Measurements from ENCODE around the gene CA5A. TPM values are rescaled to one million over a fixed set of nuclear protein-coding genes. Genes with fewer than 3 reads are reported as not detected.
"Not testable (repeated sequence)": the region's sequence is repeated elsewhere in the genome, so short reads cannot be mapped to it uniquely, and the experiment has no call there.

Gene CA5A
- total and polyA plus RNA-seq, 5 donors = not detected

GRCh38 chr16:87860553-87861299 is 75.6 kb downstream of the CA5A start:
- ATAC-seq (peak; percentile 55 to 57), DNase-seq (peak in 1 of 3 donors; percentile 75)
- H3K9me3 ChIP-seq (ENCODE audit: control insufficient read depth, low read length) = no peaks in the 10 kb centered on the region
- 64% methylated on average over 26 of the region's 26 CpGs for WGBS
- intact Hi-C loops (cut with DNase I) = no loop called here
- no peaks in the 10 kb centered on the region for H3K27me3 ChIP-seq (ENCODE audit: control insufficient read depth, insufficient read depth)
- H3K4me3 ChIP-seq (ENCODE audit: low read length) = no peak overlapping the region
- H3K27ac ChIP-seq (ENCODE audit: low read length) = peak overlapping the region; percentile 31
- peaks cover 3% of the 10 kb centered on the region for H3K4me1 ChIP-seq (ENCODE audit: control insufficient read depth, insufficient read depth, low read length)

DNA sequence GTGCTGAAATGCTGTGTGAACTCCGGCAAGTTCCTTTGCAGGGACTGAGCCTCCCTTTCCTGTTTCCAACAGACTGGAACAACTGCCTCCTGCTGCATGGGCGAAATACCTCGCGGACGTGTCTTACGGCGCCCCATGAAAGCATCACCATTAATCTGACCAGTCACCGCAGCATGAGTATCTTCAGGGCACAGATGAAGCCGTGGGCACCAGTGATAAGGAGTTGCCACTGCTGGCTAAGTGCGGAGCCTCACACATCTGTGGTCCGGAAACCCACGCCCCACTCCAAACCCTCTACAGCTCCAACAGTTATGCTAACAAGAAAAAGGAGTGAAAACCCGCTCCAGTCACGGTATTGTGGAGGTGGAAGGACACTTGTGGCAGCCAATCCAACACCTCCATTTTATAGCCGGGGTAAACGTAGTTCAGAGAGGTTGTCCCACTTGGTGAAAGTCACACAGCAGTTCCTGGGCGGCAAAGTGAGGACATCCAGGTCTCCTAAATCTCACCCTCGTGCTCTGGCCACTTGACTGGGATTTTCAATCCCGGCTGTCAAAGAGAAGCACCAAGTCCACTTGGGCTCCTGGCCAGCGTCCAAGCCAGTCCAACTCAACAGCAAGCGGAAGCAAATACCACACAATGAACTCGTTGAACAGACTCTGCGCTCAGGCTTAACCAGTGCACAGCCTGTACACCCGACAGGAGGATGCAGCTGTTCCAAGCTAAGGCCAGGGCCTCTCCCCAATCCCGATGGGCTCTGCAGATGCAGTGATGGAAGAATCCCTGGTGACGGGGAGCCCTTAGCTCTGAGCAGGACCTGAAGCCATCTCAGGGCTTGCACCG is 78.0 kb downstream of the CA5A start:
- H3K9me3 ChIP-seq (ENCODE audit: control insufficient read depth, low read length); intact Hi-C loops (cut with DNase I); H3K4me3 ChIP-seq (ENCODE audit: low read length); H3K4me1 ChIP-seq (ENCODE audit: control insufficient read depth, insufficient read depth, low read length); ATAC-seq; H3K27me3 ChIP-seq (ENCODE audit: control insufficient read depth, insufficient read depth): not testable (repeated sequence)
- peak overlapping the region; percentile 92 for H3K27ac ChIP-seq (ENCODE audit: low read length)
- WGBS = 52% methylated on average over 27 of the region's 27 CpGs
- peak; percentile 65 to 88 (median 84) for DNase-seq

GRCh38 chr16:87856791-87857228 is 79.5 kb downstream of the CA5A start:
- Histone ChIP-seq H3K4me1 (ENCODE audit: control insufficient read depth, insufficient read depth, low read length) (peaks cover 2% of the 10 kb centered on the region), H3K9me3 (ENCODE audit: control insufficient read depth, low read length) (no peaks in the 10 kb centered on the region), H3K27me3 (ENCODE audit: control insufficient read depth, insufficient read depth) (no peaks in the 10 kb centered on the region), H3K27ac (ENCODE audit: low read length) (peak overlapping the region; percentile 22), H3K4me3 (ENCODE audit: low read length) (no peak overlapping the region)
- WGBS = 75% methylated on average over 15 of the region's 15 CpGs
- no peak for ATAC-seq
- intact Hi-C loops (cut with DNase I) = no loop called here
- DNase-seq = peak in 2 of 3 donors; percentile 28 to 53

DNA sequence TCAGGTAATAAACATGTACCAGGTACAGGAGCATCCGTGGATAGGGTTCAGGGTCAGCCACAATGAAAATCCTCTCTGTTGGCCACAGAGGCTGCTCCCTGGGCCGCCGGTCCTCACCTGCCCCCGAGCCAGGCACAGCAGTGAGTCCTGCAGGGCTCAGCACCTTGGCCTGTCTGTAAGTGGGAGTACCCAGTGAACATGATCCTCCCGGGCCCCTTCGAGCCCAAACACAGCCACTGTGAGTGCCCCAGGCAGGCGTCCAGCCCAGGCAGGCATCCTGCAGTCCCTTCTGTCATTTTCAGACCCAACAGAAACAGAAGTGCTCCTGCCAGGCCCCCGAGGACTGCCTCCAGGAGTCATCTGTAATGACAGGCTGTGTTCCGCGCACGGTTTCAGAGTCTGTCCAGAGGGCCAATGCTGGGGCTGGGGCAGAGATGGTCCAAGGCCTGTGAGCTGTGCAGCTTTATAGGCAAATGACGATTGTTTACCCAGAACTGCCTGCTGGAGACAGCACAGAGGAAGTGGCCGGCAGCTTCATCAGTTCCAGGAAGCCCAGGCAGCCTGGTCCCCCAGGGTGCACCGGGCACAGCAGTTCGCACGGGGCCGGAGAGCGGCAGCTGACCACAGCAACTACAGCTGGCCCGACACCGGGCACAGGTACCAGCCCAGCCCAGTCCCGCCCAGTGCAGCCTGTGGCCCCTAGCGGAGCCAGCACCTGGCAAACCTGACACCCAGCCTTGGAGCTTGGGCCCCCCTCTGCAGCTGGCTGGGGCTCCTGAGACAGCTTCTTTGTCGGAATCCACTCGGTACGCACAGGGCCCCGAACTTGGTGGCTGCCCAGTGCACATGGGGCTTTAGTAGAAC is 80.2 kb downstream of the CA5A start:
- H3K27me3 ChIP-seq (ENCODE audit: control insufficient read depth, insufficient read depth) = no peaks in the 10 kb centered on the region
- WGBS = 51% methylated on average over 26 of the region's 26 CpGs
- peaks cover 2% of the 10 kb centered on the region for H3K4me1 ChIP-seq (ENCODE audit: control insufficient read depth, insufficient read depth, low read length)
- intact Hi-C loops (cut with DNase I) = no loop called here
- peak; percentile 67 to 85 (median 81) for DNase-seq
- peak in 1 of 2 donors; percentile 5 for ATAC-seq
- H3K9me3 ChIP-seq (ENCODE audit: control insufficient read depth, low read length) = no peaks in the 10 kb centered on the region
- no peak overlapping the region for H3K4me3 ChIP-seq (ENCODE audit: low read length)
- peak overlapping the region; percentile 69 for H3K27ac ChIP-seq (ENCODE audit: low read length)

GRCh38 chr16:87854907-87855683 is 81.2 kb downstream of the CA5A start:
- intact Hi-C loops (cut with DNase I) = no loop called here

GRCh38 chr16:87854053-87854906 is 82.0 kb downstream of the CA5A start:
- Histone ChIP-seq H3K4me3 (ENCODE audit: low read length) (no peak overlapping the region), H3K27ac (ENCODE audit: low read length) (peak overlapping the region; percentile 36), H3K9me3 (ENCODE audit: control insufficient read depth, low read length) (no peaks in the 10 kb centered on the region), H3K4me1 (ENCODE audit: control insufficient read depth, insufficient read depth, low read length) (peaks cover 5% of the 10 kb centered on the region), H3K27me3 (ENCODE audit: control insufficient read depth, insufficient read depth) (no peaks in the 10 kb centered on the region)
- DNase-seq (peak in 2 of 3 donors; percentile 62 to 74), ATAC-seq (peak; percentile 3 to 12)
- intact Hi-C loops (cut with DNase I) = no loop called here
- 51% methylated on average over 21 of the region's 21 CpGs for WGBS

More at GRCh38 chr16:87854907-87855683, 81.2 kb downstream of the CA5A start:
- H3K4me1 ChIP-seq (ENCODE audit: control insufficient read depth, insufficient read depth, low read length) = peaks cover 5% of the 10 kb centered on the region
- DNase-seq = peak; percentile 8 to 61 (median 51)
- peak overlapping the region; percentile 16 for H3K27ac ChIP-seq (ENCODE audit: low read length)
- WGBS = 90% methylated on average over 22 of the region's 22 CpGs
- no peak for ATAC-seq
- H3K27me3 ChIP-seq (ENCODE audit: control insufficient read depth, insufficient read depth) = no peaks in the 10 kb centered on the region
- no peak overlapping the region for H3K4me3 ChIP-seq (ENCODE audit: low read length)
- H3K9me3 ChIP-seq (ENCODE audit: control insufficient read depth, low read length) = no peaks in the 10 kb centered on the region

GRCh38 chr16:87853411-87854052 is 82.8 kb downstream of the CA5A start:
- peak; percentile 84 to 88 for ATAC-seq
- Histone ChIP-seq H3K4me1 (ENCODE audit: control insufficient read depth, insufficient read depth, low read length) (peaks cover 5% of the 10 kb centered on the region), H3K27ac (ENCODE audit: low read length) (peak overlapping the region; percentile 57), H3K4me3 (ENCODE audit: low read length) (no peak overlapping the region), H3K27me3 (ENCODE audit: control insufficient read depth, insufficient read depth) (no peaks in the 10 kb centered on the region), H3K9me3 (ENCODE audit: control insufficient read depth, low read length) (no peaks in the 10 kb centered on the region)
- WGBS = 7% methylated on average over 25 of the region's 25 CpGs
- peak; percentile 96 to 98 (median 97) for DNase-seq
- intact Hi-C loops (cut with DNase I) = no loop called here

GRCh38 chr16:87851601-87852000 is 84.7 kb downstream of the CA5A start:
- DNase-seq (peak in 2 of 3 donors; percentile 12 to 62), ATAC-seq (no peak)
- WGBS = 85% methylated on average over 21 of the region's 21 CpGs
- intact Hi-C loops (cut with DNase I) = no loop called here
- Histone ChIP-seq H3K4me3 (ENCODE audit: low read length) (no peak overlapping the region), H3K9me3 (ENCODE audit: control insufficient read depth, low read length) (no peaks in the 10 kb centered on the region), H3K27me3 (ENCODE audit: control insufficient read depth, insufficient read depth) (no peaks in the 10 kb centered on the region), H3K27ac (ENCODE audit: low read length) (no peak overlapping the region), H3K4me1 (ENCODE audit: control insufficient read depth, insufficient read depth, low read length) (peaks cover 5% of the 10 kb centered on the region)

GRCh38 chr16:87851141-87851587 is 85.2 kb downstream of the CA5A start:
- H3K27me3 ChIP-seq (ENCODE audit: control insufficient read depth, insufficient read depth) = no peaks in the 10 kb centered on the region
- intact Hi-C loops (cut with DNase I) = no loop called here
- no peak overlapping the region for H3K27ac ChIP-seq (ENCODE audit: low read length)
- DNase-seq (peak in 2 of 3 donors; percentile 17 to 43), ATAC-seq (no peak)
- H3K9me3 ChIP-seq (ENCODE audit: control insufficient read depth, low read length) = no peaks in the 10 kb centered on the region
- 86% methylated on average over 14 of the region's 14 CpGs for WGBS
- no peak overlapping the region for H3K4me3 ChIP-seq (ENCODE audit: low read length)
- H3K4me1 ChIP-seq (ENCODE audit: control insufficient read depth, insufficient read depth, low read length) = peaks cover 5% of the 10 kb centered on the region

Measured in right cardiac atrium (tissue), 5 donors.